Measurements from ENCODE around the gene GSC2. TPM values are rescaled to one million over a fixed set of nuclear protein-coding genes. Genes with fewer than 3 reads are reported as not detected.
A peak's percentile ranks its signal among the peaks of the same experiment; 100 is the strongest.

GSC2 gene
- total and polyA plus RNA-seq, 9 of the 15 experiments (the other 6 are each of a cell fraction or from before 2014, with no cell fraction given), result not detected

GRCh38 chr22:19177164-19178064, 27.3 kb upstream of the GSC2 start (continued):
- TF ChIP-seq CHD7 (IDR thresholded peaks at IDR 0.05; ENCODE audit: low read depth, low read length) (no peak), RBM34 (IDR thresholded peaks at IDR 0.05; ENCODE audit: borderline replicate concordance, insufficient read depth, low read length) (no peak), E2F4 (CRISPR knock-in tag; IDR thresholded peaks at IDR 0.05; ENCODE audit: low read depth) (no peak), USF2 (CRISPR knock-in tag; IDR thresholded peaks at IDR 0.05) (no peak), MCM5 (IDR thresholded peaks at IDR 0.05; ENCODE audit: low read depth) (no peak), HMG20A (CRISPR knock-in tag; conservative IDR thresholded peaks at IDR 0.05) (no peak), PKNOX1 (IDR thresholded peaks at IDR 0.05) (no peak), YY1 (IDR thresholded peaks at IDR 0.05; ENCODE audit: borderline replicate concordance in 1 of 3, control insufficient read depth in 1 of 3, extremely low read depth in 1 of 3, insufficient read depth in 3 of 3, insufficient read length in 1 of 3, insufficient replicate concordance in 2 of 3, low read depth in 1 of 3, low read length in 2 of 3) (peak in 1 of 3 experiments; percentile 69), CREM (IDR thresholded peaks at IDR 0.05; ENCODE audit: low read depth) (no peak), ZNF121 (CRISPR knock-in tag; conservative IDR thresholded peaks at IDR 0.05) (no peak), ELF4 (CRISPR knock-in tag; IDR thresholded peaks at IDR 0.05) (no peak), GATA2 (CRISPR knock-in tag; IDR thresholded peaks at IDR 0.05) (no peak)

Data from K562 (cell line).